Hematopoietic multipotent progenitor cell treated with erythropoietin and hydrocortisone succinate and interleukin-3 and kit ligand, for 8 days (in vitro differentiated cells): ENCODE measurements around the gene KCNJ5.

Experiments used
- DNase-seq: peaks from one replicate; pipeline ENCODE4 v3.0.0-alpha.2; 2015

KCNJ5 gene

GRCh38 chr11:128890543-128891368 lies at the start of gene KCNJ5:
TSS of gene KCNJ5 (plus strand) at chr11:128891356. CDS start at chr11:128911274, 19,918 bp downstream.
- no peak for DNase-seq

- DNase-seq: no peak
These were observed 49.6 kb upstream of the KCNJ5 start for GRCh38 chr11:128841461-128842072.

- DNase-seq: no peak
These were observed 47.9 kb upstream of the KCNJ5 start for GRCh38 chr11:128843198-128843785.

- DNase-seq: peak; percentile 69
These were observed 45.8 kb upstream of the KCNJ5 start for GRCh38 chr11:128845334-128845780.

GRCh38 chr11:128846985-128847384 lies 44.2 kb upstream of the KCNJ5 start:
- DNase-seq: no peak

- peak; percentile 59 for DNase-seq
These were observed 42.2 kb upstream of the KCNJ5 start for GRCh38 chr11:128848815-128849455.

- DNase-seq: no peak
These were observed 38.7 kb upstream of the KCNJ5 start for GRCh38 chr11:128852327-128853023.

GRCh38 chr11:128853559-128853958 lies 37.6 kb upstream of the KCNJ5 start:
- no peak for DNase-seq

GRCh38 chr11:128854841-128855240 lies 36.3 kb upstream of the KCNJ5 start:
- no peak for DNase-seq

- DNase-seq: no peak
These were observed 34.9 kb upstream of the KCNJ5 start for GRCh38 chr11:128856241-128856640.

GRCh38 chr11:128857341-128857740 lies 33.8 kb upstream of the KCNJ5 start:
- DNase-seq: no peak

GRCh38 chr11:128859563-128860441 lies 31.4 kb upstream of the KCNJ5 start:
- peak; percentile 66 for DNase-seq

- no peak for DNase-seq
These were observed 30.4 kb upstream of the KCNJ5 start for GRCh38 chr11:128860571-128861361.

GRCh38 chr11:128862406-128862805 lies 28.8 kb upstream of the KCNJ5 start:
- no peak for DNase-seq

GRCh38 chr11:128862908-128863660 lies 28.1 kb upstream of the KCNJ5 start:
- DNase-seq: no peak

- no peak for DNase-seq
These were observed 25.7 kb upstream of the KCNJ5 start for GRCh38 chr11:128865490-128865889.

GRCh38 chr11:128867277-128867676 lies 23.9 kb upstream of the KCNJ5 start, which contains the start of gene KCNJ1:
TSS of gene KCNJ1 (minus strand) at chr11:128867296. CDS start at chr11:128840243, 27,053 bp downstream.
- DNase-seq: no peak

- peak; percentile 40 for DNase-seq
These were observed 22.1 kb upstream of the KCNJ5 start for GRCh38 chr11:128868841-128869671.

- no peak for DNase-seq
These were observed 20.0 kb upstream of the KCNJ5 start for GRCh38 chr11:128871168-128871610.
